Measurements from ENCODE around the gene PGBD1. TPM values are rescaled to one million over a fixed set of nuclear protein-coding genes. Genes with fewer than 3 reads are reported as not detected.
A peak's percentile ranks its signal among the peaks of the same experiment; 100 is the strongest.

The PGBD1 gene
- total RNA-seq, 4 donors from 2014 or later, result 0.80 to 2.8 (median 1.5) TPM

DNA sequence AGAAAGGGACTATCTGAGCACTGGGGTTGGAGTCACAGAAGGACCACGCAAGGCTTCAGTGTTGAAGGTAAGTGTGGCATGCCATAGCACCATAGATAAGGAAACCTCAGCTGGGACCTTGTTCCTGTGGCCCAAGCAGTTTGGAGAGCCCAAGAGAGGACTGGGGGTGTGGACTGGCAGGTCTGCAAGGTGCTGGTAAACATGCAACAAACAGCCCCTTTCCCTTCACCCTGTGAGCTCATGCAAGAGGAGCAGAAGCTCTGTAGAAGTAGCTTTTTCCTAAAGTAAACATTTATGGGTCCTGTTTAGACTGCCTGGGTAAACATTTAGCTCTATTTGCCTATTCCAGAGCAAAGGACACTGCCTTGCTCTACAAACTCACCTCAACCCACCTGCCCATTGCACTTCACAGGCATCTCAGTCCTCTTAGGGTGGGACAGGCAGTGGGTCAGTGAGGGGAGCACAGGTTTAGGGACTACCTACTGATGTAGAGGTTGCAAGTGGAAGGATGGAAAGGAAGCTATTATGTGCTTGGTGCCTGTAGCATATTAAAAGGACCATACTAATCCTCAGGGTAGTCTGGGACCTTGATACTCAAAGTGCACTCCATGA, 42.5 kb downstream of the PGBD1 start:
- Histone ChIP-seq H3K27ac (no peak overlapping the region), H3K36me3 (peaks cover 18 to 61% of the 10 kb centered on the region in 2 donors), H3K9me3 (peaks cover 0 to 20% (median 18%) of the 10 kb centered on the region in 3 donors), H3K4me1 (no peaks in the 10 kb centered on the region), H3K27me3 (no peaks in the 10 kb centered on the region), H3K4me3 (no peak overlapping the region)
- intact Hi-C loops (cut with DNase I; ENCODE audit: low total_unique reads) (no loop called here), in situ Hi-C loops (cut with MboI; ENCODE audit: low sequenced_read_pairs in 4 of 4) (no loop called here)
- no peak for ATAC-seq
- no peak for DNase-seq
- TF ChIP-seq, protein P1, sequence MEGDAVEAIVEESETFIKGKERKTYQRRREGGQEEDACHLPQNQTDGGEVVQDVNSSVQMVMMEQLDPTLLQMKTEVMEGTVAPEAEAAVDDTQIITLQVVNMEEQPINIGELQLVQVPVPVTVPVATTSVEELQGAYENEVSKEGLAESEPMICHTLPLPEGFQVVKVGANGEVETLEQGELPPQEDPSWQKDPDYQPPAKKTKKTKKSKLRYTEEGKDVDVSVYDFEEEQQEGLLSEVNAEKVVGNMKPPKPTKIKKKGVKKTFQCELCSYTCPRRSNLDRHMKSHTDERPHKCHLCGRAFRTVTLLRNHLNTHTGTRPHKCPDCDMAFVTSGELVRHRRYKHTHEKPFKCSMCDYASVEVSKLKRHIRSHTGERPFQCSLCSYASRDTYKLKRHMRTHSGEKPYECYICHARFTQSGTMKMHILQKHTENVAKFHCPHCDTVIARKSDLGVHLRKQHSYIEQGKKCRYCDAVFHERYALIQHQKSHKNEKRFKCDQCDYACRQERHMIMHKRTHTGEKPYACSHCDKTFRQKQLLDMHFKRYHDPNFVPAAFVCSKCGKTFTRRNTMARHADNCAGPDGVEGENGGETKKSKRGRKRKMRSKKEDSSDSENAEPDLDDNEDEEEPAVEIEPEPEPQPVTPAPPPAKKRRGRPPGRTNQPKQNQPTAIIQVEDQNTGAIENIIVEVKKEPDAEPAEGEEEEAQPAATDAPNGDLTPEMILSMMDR (IDR thresholded peaks at IDR 0.05 in 4 of 5, conservative IDR thresholded peaks at IDR 0.05 in 1 of 5), result no peak
- TF ChIP-seq POLR2A (IDR thresholded peaks at IDR 0.05), result no peak

- in situ Hi-C loops (cut with MboI; ENCODE audit: low sequenced_read_pairs in 4 of 4) (no loop called here), intact Hi-C loops (cut with DNase I; ENCODE audit: low total_unique reads) (no loop called here)
- Histone ChIP-seq H3K4me1 (no peaks in the 10 kb centered on the region), H3K27me3 (no peaks in the 10 kb centered on the region), H3K9me3 (peaks cover 0 to 20% (median 18%) of the 10 kb centered on the region in 3 donors), H3K4me3 (peak overlapping the region in 1 of 4 donors; percentile 43), H3K36me3 (peaks cover 18 to 65% of the 10 kb centered on the region in 2 donors), H3K27ac (no peak overlapping the region)
- DNase-seq (no peak), ATAC-seq (no peak)
- TF ChIP-seq, protein P1 (IDR thresholded peaks at IDR 0.05 in 4 of 5, conservative IDR thresholded peaks at IDR 0.05 in 1 of 5), result no peak
- TF ChIP-seq POLR2A (IDR thresholded peaks at IDR 0.05), result no peak
These were observed 45.1 kb downstream of the PGBD1 start for GRCh38 chr6:28326371-28326948.

GRCh38 chr6:28330041-28330440, 48.7 kb downstream of the PGBD1 start:
- peaks cover 18 to 41% of the 10 kb centered on the region in 2 donors for H3K36me3 ChIP-seq

DNA sequence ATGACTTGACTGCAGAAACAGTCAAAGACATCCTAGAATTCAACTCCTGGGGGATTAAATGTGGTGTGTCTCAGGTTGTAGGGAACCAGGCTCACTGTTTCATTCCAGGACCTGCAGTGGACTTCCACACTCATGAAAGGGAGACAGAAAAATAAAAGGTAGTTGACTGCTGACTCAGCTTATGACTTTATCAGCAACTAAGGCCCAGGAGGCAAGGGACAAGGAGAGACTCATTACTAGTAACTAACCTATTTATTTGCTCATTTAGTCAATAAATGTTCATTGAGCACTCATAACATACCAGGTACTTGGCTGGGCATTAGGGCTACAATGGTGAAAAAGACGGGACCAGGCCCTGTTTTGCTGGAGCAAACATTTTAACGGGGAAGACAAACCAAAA, 51.7 kb downstream of the PGBD1 start:
- TF ChIP-seq POLR2A (IDR thresholded peaks at IDR 0.05), result no peak
- TF ChIP-seq, protein P1 (IDR thresholded peaks at IDR 0.05 in 4 of 5, conservative IDR thresholded peaks at IDR 0.05 in 1 of 5), result no peak
- no peak overlapping the region for H3K27ac ChIP-seq
- H3K27me3 ChIP-seq, result no peaks in the 10 kb centered on the region
- no peaks in the 10 kb centered on the region for H3K9me3 ChIP-seq
- no peak for ATAC-seq
- no peak overlapping the region for H3K4me3 ChIP-seq
- peaks cover 0 to 11% of the 10 kb centered on the region in 2 donors for H3K36me3 ChIP-seq
- in situ Hi-C loops (cut with MboI; ENCODE audit: low sequenced_read_pairs in 4 of 4), result no loop called here
- intact Hi-C loops (cut with DNase I; ENCODE audit: low total_unique reads), result no loop called here
- no peak for DNase-seq
- H3K4me1 ChIP-seq, result peaks cover 11 to 13% of the 10 kb centered on the region in 2 donors

More at GRCh38 chr6:28330041-28330440, 48.7 kb downstream of the PGBD1 start:
- DNase-seq (no peak), ATAC-seq (no peak)
- intact Hi-C loops (cut with DNase I; ENCODE audit: low total_unique reads) (no loop called here), in situ Hi-C loops (cut with MboI; ENCODE audit: low sequenced_read_pairs in 4 of 4) (no loop called here)
- no peak overlapping the region for H3K4me3 ChIP-seq
- H3K4me1 ChIP-seq, result peaks cover 0 to 4% of the 10 kb centered on the region in 2 donors
- H3K27me3 ChIP-seq, result no peaks in the 10 kb centered on the region
- TF ChIP-seq, protein P1 (IDR thresholded peaks at IDR 0.05 in 4 of 5, conservative IDR thresholded peaks at IDR 0.05 in 1 of 5), result no peak
- TF ChIP-seq POLR2A (IDR thresholded peaks at IDR 0.05), result no peak
- H3K9me3 ChIP-seq, result peaks cover 0 to 20% (median 16%) of the 10 kb centered on the region in 3 donors
- no peak overlapping the region for H3K27ac ChIP-seq

Measured in gastrocnemius medialis (tissue), 4 donors.